ENCODE measurements around the gene VANGL2. TPM values are rescaled to one million over a fixed set of nuclear protein-coding genes. Genes with fewer than 3 reads are reported as not detected.

The VANGL2 gene
- total and polyA plus RNA-seq, 7 donors, result 0.18 to 0.94 (median 0.44) TPM

- no peak overlapping the region for H3K4me3 ChIP-seq
- ATAC-seq (no peak), DNase-seq (no peak)
- TF ChIP-seq CTCF (IDR thresholded peaks at IDR 0.05), result no peak
- no peaks in the 10 kb centered on the region for H3K4me1 ChIP-seq
- WGBS, 3 donors, result 39 to 60% (median 52%) methylated on average over 4 of the region's 4 CpGs
- no peaks in the 10 kb centered on the region for H3K27me3 ChIP-seq (ENCODE audit: insufficient read depth in 3 of 3, low read length in 2 of 3)
- H3K36me3 ChIP-seq (ENCODE audit: insufficient read depth in 1 of 2, low read depth in 1 of 2), result no peaks in the 10 kb centered on the region
- no peak overlapping the region for H3K27ac ChIP-seq
- no peaks in the 10 kb centered on the region for H3K9me3 ChIP-seq
- intact Hi-C loops (cut with DNase I), result no loop called here
Observed at GRCh38 chr1:160367516-160367900, 32.9 kb upstream of the VANGL2 start.

- no peaks in the 10 kb centered on the region for H3K36me3 ChIP-seq (ENCODE audit: insufficient read depth in 1 of 2, low read depth in 1 of 2)
- intact Hi-C loops (cut with DNase I), result no loop called here
- H3K9me3 ChIP-seq, result no peaks in the 10 kb centered on the region
- 80 to 83% (median 81%) methylated on average over 4 of the region's 4 CpGs for WGBS, 3 donors
- H3K27ac ChIP-seq, result no peak overlapping the region
- H3K4me3 ChIP-seq, result no peak overlapping the region
- no peak for TF ChIP-seq CTCF (IDR thresholded peaks at IDR 0.05)
- no peak for DNase-seq
- ATAC-seq, result no peak
- no peaks in the 10 kb centered on the region for H3K27me3 ChIP-seq (ENCODE audit: insufficient read depth in 3 of 3, low read length in 2 of 3)
- no peaks in the 10 kb centered on the region for H3K4me1 ChIP-seq
Observed at GRCh38 chr1:160367934-160368923, 32.1 kb upstream of the VANGL2 start.

- no peaks in the 10 kb centered on the region for H3K9me3 ChIP-seq
- no peak for TF ChIP-seq CTCF (IDR thresholded peaks at IDR 0.05)
Observed at GRCh38 chr1:160369087-160369486, 31.3 kb upstream of the VANGL2 start.

GRCh38 chr1:160370561-160371345 lies 29.6 kb upstream of the VANGL2 start:
- 73 to 80% (median 77%) methylated on average over 39 to 42 of the region's 42 CpGs for WGBS, 3 donors
- ATAC-seq, result no peak
- intact Hi-C loops (cut with DNase I), result loop anchor here in 1 of 2 donors (10.0 kb wide), 1 partner anchor 286 kb away; the partner anchor contains the start of gene KCNJ9

More at GRCh38 chr1:160369087-160369486, 31.3 kb upstream of the VANGL2 start:
- Histone ChIP-seq H3K4me1 (no peaks in the 10 kb centered on the region), H3K4me3 (no peak overlapping the region), H3K27ac (no peak overlapping the region), H3K36me3 (ENCODE audit: insufficient read depth in 1 of 2, low read depth in 1 of 2) (no peaks in the 10 kb centered on the region), H3K27me3 (ENCODE audit: insufficient read depth in 3 of 3, low read length in 2 of 3) (no peaks in the 10 kb centered on the region)
- no peak for DNase-seq
- WGBS, 3 donors, result 80 to 85% (median 81%) methylated on average over 1 of the region's 1 CpG
- no peak for ATAC-seq
- intact Hi-C loops (cut with DNase I), result no loop called here

More at GRCh38 chr1:160370561-160371345, 29.6 kb upstream of the VANGL2 start:
- Histone ChIP-seq H3K4me1 (no peaks in the 10 kb centered on the region), H3K27ac (no peak overlapping the region), H3K4me3 (no peak overlapping the region), H3K36me3 (ENCODE audit: insufficient read depth in 1 of 2, low read depth in 1 of 2) (no peaks in the 10 kb centered on the region), H3K9me3 (no peaks in the 10 kb centered on the region), H3K27me3 (ENCODE audit: insufficient read depth in 3 of 3, low read length in 2 of 3) (no peaks in the 10 kb centered on the region)
- no peak for DNase-seq
- no peak for TF ChIP-seq CTCF (IDR thresholded peaks at IDR 0.05)
